ENCODE data around the gene ZNF500. TPM values are rescaled to one million over a fixed set of nuclear protein-coding genes. Genes with fewer than 3 reads are reported as not detected.
A peak's percentile ranks its signal among the peaks of the same experiment; 100 is the strongest.

ZNF500 gene
- total and polyA plus RNA-seq, 4 donors, result 3.0 to 7.4 (median 5.0) TPM

- H3K27me3 ChIP-seq (ENCODE audit: control insufficient read depth in 4 of 4, insufficient read depth in 4 of 4, low read length in 3 of 4), result no peaks in the 10 kb centered on the region
- no peaks in the 10 kb centered on the region for H3K4me1 ChIP-seq (ENCODE audit: control insufficient read depth in 4 of 4, insufficient read depth in 4 of 4, low read length in 3 of 4)
- no peak for DNase-seq (ENCODE audit: low spot score)
- no peaks in the 10 kb centered on the region for H3K9me3 ChIP-seq (ENCODE audit: control insufficient read depth in 4 of 4, low read length in 3 of 4)
- no peak for TF ChIP-seq HNF4A (conservative IDR thresholded peaks at IDR 0.05)
- TF ChIP-seq RXRA (IDR thresholded peaks at IDR 0.05), result no peak
- TF ChIP-seq RAD21 (IDR thresholded peaks at IDR 0.05), result peak in 1 of 2 donors; percentile 34
- TF ChIP-seq HNF4G (IDR thresholded peaks at IDR 0.05), result no peak
- no peak overlapping the region for H3K9ac ChIP-seq (ENCODE audit: low read depth in 1 of 2, low read length in 2 of 2)
- 73% methylated on average over 16 of the region's 16 CpGs for WGBS
- no peak overlapping the region for H3K4me3 ChIP-seq (ENCODE audit: low read depth in 1 of 3, low read length in 3 of 3)
- H3K27ac ChIP-seq (ENCODE audit: low read depth in 1 of 2, low read length in 2 of 2), result no peak overlapping the region
- H3K36me3 ChIP-seq (ENCODE audit: control insufficient read depth in 4 of 4, insufficient read depth in 3 of 4, low read depth in 1 of 4, low read length in 3 of 4), result peaks cover 15 to 60% (median 32%) of the 10 kb centered on the region in 4 donors
Measured at GRCh38 chr16:4814542-4815173, 47.7 kb upstream of the ZNF500 start.

DNA sequence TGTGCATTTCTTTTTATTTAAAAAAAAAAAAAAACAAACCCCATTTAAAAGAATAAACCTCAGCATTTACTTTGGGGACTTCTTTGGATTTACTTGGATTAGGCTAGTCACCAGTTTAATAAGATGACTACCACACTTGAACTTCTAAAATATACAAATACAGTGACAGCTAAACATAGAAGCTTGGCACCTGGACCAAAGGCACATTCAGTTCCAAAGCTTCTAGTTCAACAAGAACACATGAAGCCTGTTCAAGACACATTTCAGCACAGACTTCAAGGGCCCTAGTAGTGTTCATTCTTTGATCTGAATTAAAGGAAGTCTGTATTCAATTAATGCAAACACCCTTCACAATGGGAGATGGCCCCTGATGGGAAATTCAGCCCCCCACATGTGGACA lies 47.1 kb upstream of the ZNF500 start:
- no peak overlapping the region for H3K27ac ChIP-seq (ENCODE audit: low read depth in 1 of 2, low read length in 2 of 2)
- H3K4me1 ChIP-seq (ENCODE audit: control insufficient read depth in 4 of 4, insufficient read depth in 4 of 4, low read length in 3 of 4), result no peaks in the 10 kb centered on the region
- TF ChIP-seq RAD21 (IDR thresholded peaks at IDR 0.05) (no peak), NR2F2 (IDR thresholded peaks at IDR 0.05) (no peak), YY1 (IDR thresholded peaks at IDR 0.05) (no peak), MAX (IDR thresholded peaks at IDR 0.05) (no peak), JUND (IDR thresholded peaks at IDR 0.05) (no peak)
- TF ChIP-seq, protein P1, sequence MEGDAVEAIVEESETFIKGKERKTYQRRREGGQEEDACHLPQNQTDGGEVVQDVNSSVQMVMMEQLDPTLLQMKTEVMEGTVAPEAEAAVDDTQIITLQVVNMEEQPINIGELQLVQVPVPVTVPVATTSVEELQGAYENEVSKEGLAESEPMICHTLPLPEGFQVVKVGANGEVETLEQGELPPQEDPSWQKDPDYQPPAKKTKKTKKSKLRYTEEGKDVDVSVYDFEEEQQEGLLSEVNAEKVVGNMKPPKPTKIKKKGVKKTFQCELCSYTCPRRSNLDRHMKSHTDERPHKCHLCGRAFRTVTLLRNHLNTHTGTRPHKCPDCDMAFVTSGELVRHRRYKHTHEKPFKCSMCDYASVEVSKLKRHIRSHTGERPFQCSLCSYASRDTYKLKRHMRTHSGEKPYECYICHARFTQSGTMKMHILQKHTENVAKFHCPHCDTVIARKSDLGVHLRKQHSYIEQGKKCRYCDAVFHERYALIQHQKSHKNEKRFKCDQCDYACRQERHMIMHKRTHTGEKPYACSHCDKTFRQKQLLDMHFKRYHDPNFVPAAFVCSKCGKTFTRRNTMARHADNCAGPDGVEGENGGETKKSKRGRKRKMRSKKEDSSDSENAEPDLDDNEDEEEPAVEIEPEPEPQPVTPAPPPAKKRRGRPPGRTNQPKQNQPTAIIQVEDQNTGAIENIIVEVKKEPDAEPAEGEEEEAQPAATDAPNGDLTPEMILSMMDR (IDR thresholded peaks at IDR 0.05; ENCODE audit: low read depth, low read length, missing input control), result no peak
- no peak overlapping the region for H3K9ac ChIP-seq (ENCODE audit: low read depth in 1 of 2, low read length in 2 of 2)
- peaks cover 15 to 61% (median 32%) of the 10 kb centered on the region in 4 donors for H3K36me3 ChIP-seq (ENCODE audit: control insufficient read depth in 4 of 4, insufficient read depth in 3 of 4, low read depth in 1 of 4, low read length in 3 of 4)
- H3K4me3 ChIP-seq (ENCODE audit: low read depth in 1 of 3, low read length in 3 of 3), result no peak overlapping the region
- no peak for DNase-seq (ENCODE audit: low spot score)
- no peaks in the 10 kb centered on the region for H3K27me3 ChIP-seq (ENCODE audit: control insufficient read depth in 4 of 4, insufficient read depth in 4 of 4, low read length in 3 of 4)
- H3K9me3 ChIP-seq (ENCODE audit: control insufficient read depth in 4 of 4, low read length in 3 of 4), result no peaks in the 10 kb centered on the region

DNA sequence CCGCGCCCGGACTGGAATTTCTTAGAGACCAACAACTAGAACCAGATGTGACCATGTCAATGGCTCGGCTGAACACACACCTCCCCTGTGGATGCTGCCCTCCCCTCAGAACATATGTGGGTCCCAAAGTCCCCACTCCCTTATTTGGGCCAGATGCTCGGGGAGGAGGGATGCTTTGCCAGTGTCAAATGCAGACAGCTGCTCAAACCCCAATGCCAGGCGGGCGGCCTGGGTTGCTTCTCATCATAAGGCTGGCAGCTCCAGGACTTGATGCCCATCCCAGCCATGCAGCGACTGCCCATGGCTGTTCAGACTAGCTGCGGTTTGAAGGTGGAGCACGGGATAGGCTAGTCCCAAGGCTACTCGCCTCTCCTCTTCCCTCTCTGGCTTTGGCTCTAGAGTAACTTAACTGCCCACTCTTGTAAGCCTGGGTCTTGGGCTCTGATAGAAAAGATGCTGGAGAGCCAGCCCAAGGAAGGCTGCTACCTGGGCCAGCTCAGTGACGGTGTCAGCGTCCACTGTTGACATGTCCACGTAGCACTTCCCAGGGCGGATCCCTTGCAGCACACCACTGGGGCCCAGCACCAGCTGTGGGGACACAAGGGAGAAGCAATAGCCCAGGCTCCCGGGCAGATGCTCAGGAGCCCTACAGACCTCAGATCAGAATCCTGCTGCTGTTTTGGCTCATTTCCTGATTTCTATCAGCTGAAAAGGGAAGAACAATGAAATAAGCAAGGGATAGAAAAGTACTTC lies 46.5 kb upstream of the ZNF500 start:
- Histone ChIP-seq H3K4me3 (ENCODE audit: low read depth in 1 of 3, low read length in 3 of 3) (no peak overlapping the region), H3K27ac (ENCODE audit: low read depth in 1 of 2, low read length in 2 of 2) (no peak overlapping the region), H3K4me1 (ENCODE audit: control insufficient read depth in 4 of 4, insufficient read depth in 4 of 4, low read length in 3 of 4) (no peaks in the 10 kb centered on the region), H3K36me3 (ENCODE audit: control insufficient read depth in 4 of 4, insufficient read depth in 3 of 4, low read depth in 1 of 4, low read length in 3 of 4) (peaks cover 15 to 58% (median 34%) of the 10 kb centered on the region in 4 donors), H3K9me3 (ENCODE audit: control insufficient read depth in 4 of 4, low read length in 3 of 4) (no peaks in the 10 kb centered on the region), H3K27me3 (ENCODE audit: control insufficient read depth in 4 of 4, insufficient read depth in 4 of 4, low read length in 3 of 4) (no peaks in the 10 kb centered on the region), H3K9ac (ENCODE audit: low read depth in 1 of 2, low read length in 2 of 2) (no peak overlapping the region)
- DNase-seq (ENCODE audit: low spot score), result no peak
- 96% methylated on average over 16 of the region's 16 CpGs for WGBS
- TF ChIP-seq ATF3 (IDR thresholded peaks at IDR 0.05) (no peak), HNF4A (conservative IDR thresholded peaks at IDR 0.05) (no peak), RAD21 (IDR thresholded peaks at IDR 0.05) (no peak), MAX (IDR thresholded peaks at IDR 0.05) (no peak), JUND (IDR thresholded peaks at IDR 0.05) (no peak), EGR1 (IDR thresholded peaks at IDR 0.05; ENCODE audit: low read depth in 2 of 2) (no peak), TAF1 (conservative IDR thresholded peaks at IDR 0.05) (no peak), REST (IDR thresholded peaks at IDR 0.05) (no peak), ZBTB33 (IDR thresholded peaks at IDR 0.05) (no peak), RXRA (IDR thresholded peaks at IDR 0.05) (no peak), YY1 (IDR thresholded peaks at IDR 0.05) (no peak), NR2F2 (IDR thresholded peaks at IDR 0.05) (no peak), HNF4G (IDR thresholded peaks at IDR 0.05) (no peak)
- TF ChIP-seq, protein P1 (IDR thresholded peaks at IDR 0.05; ENCODE audit: low read depth, low read length, missing input control), result no peak
